Activated B cell treated with CpG ODN at 0.5 μM for 24 hours (primary cell): ENCODE results near the gene TEX14. TPM values are rescaled to one million over a fixed set of nuclear protein-coding genes. Genes with fewer than 3 reads are reported as not detected.
A peak's percentile ranks its signal among the peaks of the same experiment; 100 is the strongest.

ENCODE experiments used
- ATAC-seq: fragments of 200-7000 bp; cut with Tn5 transposase; one replicate; pipeline ENCODE4 v1.10.0; 2021; ENCODE audit warnings: low read depth, mild to moderate bottlenecking, moderate library complexity
- CTCF ChIA-PET: fragments of 350-600 bp; sonication (Branson Sonifier 250); formaldehyde crosslinking; loops from one replicate; lab custom pipeline; 2021; ENCODE audit warnings: antibody characterized with exemption; lab: Charles Lee
- POLR2A ChIA-PET: fragments of 350-600 bp; sonication (Branson Sonifier 250); formaldehyde crosslinking; loops from one replicate; lab custom pipeline; 2021; ENCODE audit warnings: antibody characterized with exemption; lab: Charles Lee
- DNase-seq: peaks from one replicate; pipeline ENCODE4 v3.0.0; 2022
- H3K27ac Mint-ChIP-seq: one replicate; pipeline ENCODE4 v1.8.0; 2020; ENCODE audit warnings: mixed read lengths
- H3K27me3 Mint-ChIP-seq: one replicate; pipeline ENCODE4 v1.8.0; 2021; ENCODE audit warnings: mixed read lengths
- H3K36me3 Mint-ChIP-seq: one replicate; pipeline ENCODE4 v1.8.0; 2021; ENCODE audit warnings: low read depth, mixed read lengths
- H3K4me1 Mint-ChIP-seq: one replicate; pipeline ENCODE4 v1.8.0; 2021; ENCODE audit warnings: mixed read lengths
- H3K4me3 Mint-ChIP-seq: one replicate; pipeline ENCODE4 v1.8.0; 2020; ENCODE audit warnings: mild to moderate bottlenecking, mixed read lengths
- H3K9me3 Mint-ChIP-seq: one replicate; pipeline ENCODE4 v1.8.0; 2020; ENCODE audit warnings: mixed read lengths
- intact Hi-C: fragments of 100-400 bp; cut with micrococcal nuclease; formaldehyde crosslinking; loops from one replicate; pipeline ENCODE4 v1.15.1; 2024
- total RNA-seq: library from RNA; stranded (reverse); gene quantifications from 2 replicates; pipeline ENCODE4 v1.2.3, GENCODE V29; 2022
- TF ChIP-seq, protein P1 (sequence below): fragments of 200-600 bp; IDR thresholded peaks from one replicate; pipeline ENCODE4 v1.8.0; 2022; ENCODE audit warnings: antibody characterized with exemption, mild to moderate bottlenecking

TEX14 gene, protein sequence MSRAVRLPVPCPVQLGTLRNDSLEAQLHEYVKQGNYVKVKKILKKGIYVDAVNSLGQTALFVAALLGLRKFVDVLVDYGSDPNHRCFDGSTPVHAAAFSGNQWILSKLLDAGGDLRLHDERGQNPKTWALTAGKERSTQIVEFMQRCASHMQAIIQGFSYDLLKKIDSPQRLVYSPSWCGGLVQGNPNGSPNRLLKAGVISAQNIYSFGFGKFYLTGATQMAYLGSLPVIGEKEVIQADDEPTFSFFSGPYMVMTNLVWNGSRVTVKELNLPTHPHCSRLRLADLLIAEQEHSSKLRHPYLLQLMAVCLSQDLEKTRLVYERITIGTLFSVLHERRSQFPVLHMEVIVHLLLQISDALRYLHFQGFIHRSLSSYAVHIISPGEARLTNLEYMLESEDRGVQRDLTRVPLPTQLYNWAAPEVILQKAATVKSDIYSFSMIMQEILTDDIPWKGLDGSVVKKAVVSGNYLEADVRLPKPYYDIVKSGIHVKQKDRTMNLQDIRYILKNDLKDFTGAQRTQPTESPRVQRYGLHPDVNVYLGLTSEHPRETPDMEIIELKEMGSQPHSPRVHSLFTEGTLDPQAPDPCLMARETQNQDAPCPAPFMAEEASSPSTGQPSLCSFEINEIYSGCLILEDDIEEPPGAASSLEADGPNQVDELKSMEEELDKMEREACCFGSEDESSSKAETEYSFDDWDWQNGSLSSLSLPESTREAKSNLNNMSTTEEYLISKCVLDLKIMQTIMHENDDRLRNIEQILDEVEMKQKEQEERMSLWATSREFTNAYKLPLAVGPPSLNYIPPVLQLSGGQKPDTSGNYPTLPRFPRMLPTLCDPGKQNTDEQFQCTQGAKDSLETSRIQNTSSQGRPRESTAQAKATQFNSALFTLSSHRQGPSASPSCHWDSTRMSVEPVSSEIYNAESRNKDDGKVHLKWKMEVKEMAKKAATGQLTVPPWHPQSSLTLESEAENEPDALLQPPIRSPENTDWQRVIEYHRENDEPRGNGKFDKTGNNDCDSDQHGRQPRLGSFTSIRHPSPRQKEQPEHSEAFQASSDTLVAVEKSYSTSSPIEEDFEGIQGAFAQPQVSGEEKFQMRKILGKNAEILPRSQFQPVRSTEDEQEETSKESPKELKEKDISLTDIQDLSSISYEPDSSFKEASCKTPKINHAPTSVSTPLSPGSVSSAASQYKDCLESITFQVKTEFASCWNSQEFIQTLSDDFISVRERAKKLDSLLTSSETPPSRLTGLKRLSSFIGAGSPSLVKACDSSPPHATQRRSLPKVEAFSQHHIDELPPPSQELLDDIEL (N-terminal part only)
- 0.16 and 0.42 TPM in 2 replicates for total RNA-seq

- Mint-ChIP-seq H3K27me3 (no peaks in the 10 kb centered on the region), H3K27ac (peak within 1 kb of the TSS; percentile 89), H3K4me1 (peaks cover 22% of the 10 kb centered on the region), H3K36me3 (peaks cover 22% of the 10 kb centered on the region), H3K9me3 (no peaks in the 10 kb centered on the region), H3K4me3 (peak within 1 kb of the TSS; percentile 94)
- DNase-seq (no peak), ATAC-seq (no peak)
- intact Hi-C loops, result loop anchor here (1.0 to 10.0 kb wide), 6 partner anchors 32 to 310 kb away; partner anchors contain the start of gene PPM1E
- TF ChIP-seq, protein P1, sequence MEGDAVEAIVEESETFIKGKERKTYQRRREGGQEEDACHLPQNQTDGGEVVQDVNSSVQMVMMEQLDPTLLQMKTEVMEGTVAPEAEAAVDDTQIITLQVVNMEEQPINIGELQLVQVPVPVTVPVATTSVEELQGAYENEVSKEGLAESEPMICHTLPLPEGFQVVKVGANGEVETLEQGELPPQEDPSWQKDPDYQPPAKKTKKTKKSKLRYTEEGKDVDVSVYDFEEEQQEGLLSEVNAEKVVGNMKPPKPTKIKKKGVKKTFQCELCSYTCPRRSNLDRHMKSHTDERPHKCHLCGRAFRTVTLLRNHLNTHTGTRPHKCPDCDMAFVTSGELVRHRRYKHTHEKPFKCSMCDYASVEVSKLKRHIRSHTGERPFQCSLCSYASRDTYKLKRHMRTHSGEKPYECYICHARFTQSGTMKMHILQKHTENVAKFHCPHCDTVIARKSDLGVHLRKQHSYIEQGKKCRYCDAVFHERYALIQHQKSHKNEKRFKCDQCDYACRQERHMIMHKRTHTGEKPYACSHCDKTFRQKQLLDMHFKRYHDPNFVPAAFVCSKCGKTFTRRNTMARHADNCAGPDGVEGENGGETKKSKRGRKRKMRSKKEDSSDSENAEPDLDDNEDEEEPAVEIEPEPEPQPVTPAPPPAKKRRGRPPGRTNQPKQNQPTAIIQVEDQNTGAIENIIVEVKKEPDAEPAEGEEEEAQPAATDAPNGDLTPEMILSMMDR, result no peak
- ChIA-PET POLR2A (interaction anchor here (0.7 to 3.8 kb wide), 12 partner anchors 14 to 666 kb away, joined by 3 to 82 read pairs (median 8); partner anchors contain the start of genes HSF5, PPM1E and SUPT4H1), CTCF (interaction anchor here (1.3 to 1.8 kb wide), 3 partner anchors 104 to 313 kb away, joined by 3 to 9 read pairs (median 7); no protein-coding TSS in a partner anchor)
Measured at GRCh38 chr17:58691701-58692238, at the start of gene TEX14. Gene TEX14 (minus strand): TSS chr17:58692045. CDS start chr17:58652001, 40,044 bp downstream.

DNA sequence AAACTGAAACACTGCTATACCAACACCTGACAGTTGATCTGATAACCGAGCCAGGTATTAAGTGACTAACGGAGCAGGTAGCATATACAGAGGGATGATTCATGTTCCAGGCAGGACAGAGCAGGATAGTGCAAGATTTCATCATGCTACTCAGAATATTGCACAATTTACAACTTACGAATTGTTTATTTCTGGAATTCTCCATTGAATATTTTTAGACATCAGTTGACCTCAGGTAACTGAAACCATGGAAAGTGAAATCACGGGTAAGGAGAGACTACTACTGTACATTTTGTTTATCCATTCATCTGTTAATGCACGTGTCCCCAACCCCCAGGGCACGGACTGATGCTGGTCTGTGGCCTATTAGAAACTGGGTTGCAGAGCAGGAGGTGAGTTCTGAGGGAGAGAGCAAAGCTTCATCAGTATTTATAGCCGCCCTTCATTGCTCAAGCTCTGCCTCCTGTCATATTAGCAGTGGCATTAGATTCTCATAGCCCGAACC lies 49.3 kb upstream of the TEX14 start:
- intact Hi-C loops, result no loop called here
- Mint-ChIP-seq H3K27me3 (no peaks in the 10 kb centered on the region), H3K4me1 (no peaks in the 10 kb centered on the region), H3K4me3 (no peak overlapping the region), H3K9me3 (no peaks in the 10 kb centered on the region), H3K36me3 (no peaks in the 10 kb centered on the region), H3K27ac (no peak overlapping the region)
- TF ChIP-seq, protein P1, result no peak
- DNase-seq (no peak), ATAC-seq (no peak)
- ChIA-PET POLR2A (no interaction called here), CTCF (no interaction called here)

DNA sequence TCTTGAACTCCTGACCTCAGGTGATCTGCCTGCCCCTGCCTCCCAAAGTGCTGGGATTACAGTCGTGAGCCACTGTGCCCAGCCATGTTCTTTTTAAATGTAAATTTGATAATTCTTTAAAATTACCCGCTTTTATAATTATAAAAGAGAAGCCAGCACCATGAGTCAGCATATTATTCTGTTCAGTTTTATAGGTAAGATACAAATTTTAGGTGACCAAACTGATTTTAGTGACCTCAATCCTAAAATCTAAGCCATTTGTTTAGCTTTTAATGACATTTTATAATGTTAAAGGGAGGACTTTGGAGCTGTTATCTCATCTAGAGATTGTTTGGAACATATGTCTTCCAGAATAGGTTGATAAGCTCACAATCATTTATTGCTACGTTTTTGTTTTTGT lies 43.0 kb upstream of the TEX14 start:
- TF ChIP-seq, protein P1, result no peak
- DNase-seq, result no peak
- intact Hi-C loops, result no loop called here
- Mint-ChIP-seq H3K27me3 (no peaks in the 10 kb centered on the region), H3K4me3 (no peak overlapping the region), H3K27ac (no peak overlapping the region), H3K9me3 (no peaks in the 10 kb centered on the region), H3K4me1 (no peaks in the 10 kb centered on the region), H3K36me3 (peaks cover 20% of the 10 kb centered on the region)
- ChIA-PET POLR2A (no interaction called here), CTCF (no interaction called here)
- no peak for ATAC-seq

DNA sequence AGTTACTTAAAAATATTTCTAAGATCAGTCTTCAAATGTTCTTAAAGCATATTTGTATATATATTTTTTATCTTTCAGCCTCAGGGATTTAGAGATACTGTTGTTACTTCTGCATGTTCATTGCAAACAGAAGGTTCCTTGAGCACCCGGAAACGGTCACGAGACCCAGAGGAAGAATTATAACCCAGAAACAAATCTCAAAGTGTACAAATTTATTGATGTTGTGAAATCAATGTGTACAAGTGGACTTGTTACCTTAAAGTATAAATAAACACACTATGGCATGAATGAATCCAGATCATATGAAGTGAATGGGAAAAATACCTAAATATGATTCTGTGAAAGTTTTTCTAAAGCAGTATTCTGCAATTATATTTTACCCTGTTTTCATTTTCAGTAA lies 42.2 kb upstream of the TEX14 start:
- no peak overlapping the region for H3K27ac Mint-ChIP-seq
- intact Hi-C loops, result no loop called here
- no peaks in the 10 kb centered on the region for H3K27me3 Mint-ChIP-seq
- no peaks in the 10 kb centered on the region for H3K4me1 Mint-ChIP-seq
- no peak overlapping the region for H3K4me3 Mint-ChIP-seq
- no peak for DNase-seq
- H3K36me3 Mint-ChIP-seq, result peaks cover 26% of the 10 kb centered on the region
- TF ChIP-seq, protein P1, result no peak
- no peaks in the 10 kb centered on the region for H3K9me3 Mint-ChIP-seq
- ChIA-PET CTCF (no interaction called here), POLR2A (interaction anchor here (0.7 to 1.5 kb wide), 2 partner anchors 75 to 1344 kb away, joined by 3 to 5 read pairs; no protein-coding TSS in a partner anchor)
- ATAC-seq, result no peak
